Epithelial cell of esophagus (primary cell): ENCODE results near the gene KLHL40.

Experiments
- DNase-seq: peaks from one replicate; pipeline ENCODE4 v3.0.0; 2010; ENCODE audit warnings: low read depth
- H3K4me3 ChIP-seq: 2 replicates; pipeline ENCODE4 v1.5.1; 2011; ENCODE audit warnings: mild to moderate bottlenecking, low read length, control low read depth
- CTCF ChIP-seq: IDR thresholded peaks from 2 replicates; pipeline ENCODE4 v1.5.1; 2011; ENCODE audit warnings: low read depth, mild to moderate bottlenecking, low read length, control low read depth, inconsistent platforms; ENCODE audit not compliant: insufficient read depth; ENCODE audit errors: missing control alignments

Gene KLHL40

DNA sequence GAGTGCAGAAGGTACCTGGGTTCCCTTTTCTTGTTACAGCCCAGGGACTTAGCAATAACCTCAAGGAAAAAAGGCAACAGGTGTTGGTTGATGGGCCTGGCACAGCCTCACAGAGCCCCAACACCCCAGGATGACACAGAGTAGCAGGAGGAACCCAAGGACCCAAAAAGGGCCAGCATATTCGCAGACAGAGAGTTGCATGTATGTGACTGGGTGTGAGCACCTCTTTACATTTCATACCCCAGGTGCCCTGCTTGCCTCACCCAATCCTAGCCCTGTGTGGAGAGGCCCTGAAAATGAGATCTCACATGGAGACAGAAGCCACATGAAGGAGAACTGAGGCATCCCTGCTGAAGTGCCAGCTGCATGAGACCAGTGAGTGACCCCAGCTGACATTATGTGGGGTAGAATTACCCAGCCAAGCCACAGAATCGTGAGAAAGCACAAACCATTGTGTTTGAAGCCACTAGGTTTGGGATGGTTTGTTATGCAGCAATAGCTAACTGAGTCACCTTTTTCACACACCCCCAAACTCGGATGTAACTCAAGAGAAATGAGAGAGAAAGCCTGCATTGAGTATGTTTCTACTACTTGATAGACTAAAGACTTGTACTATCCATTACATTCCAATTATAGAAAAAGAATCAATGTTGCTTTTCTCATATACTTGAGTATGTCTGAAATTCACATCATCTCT lies 43.5 kb downstream of the KLHL40 start:
- no peak for DNase-seq
- TF ChIP-seq CTCF: no peak
- H3K4me3 ChIP-seq: no peak overlapping the region

GRCh38 chr3:42729404-42730145 lies 44.2 kb downstream of the KLHL40 start:
- TF ChIP-seq CTCF: no peak
- no peak for DNase-seq
- H3K4me3 ChIP-seq: no peak overlapping the region

DNA sequence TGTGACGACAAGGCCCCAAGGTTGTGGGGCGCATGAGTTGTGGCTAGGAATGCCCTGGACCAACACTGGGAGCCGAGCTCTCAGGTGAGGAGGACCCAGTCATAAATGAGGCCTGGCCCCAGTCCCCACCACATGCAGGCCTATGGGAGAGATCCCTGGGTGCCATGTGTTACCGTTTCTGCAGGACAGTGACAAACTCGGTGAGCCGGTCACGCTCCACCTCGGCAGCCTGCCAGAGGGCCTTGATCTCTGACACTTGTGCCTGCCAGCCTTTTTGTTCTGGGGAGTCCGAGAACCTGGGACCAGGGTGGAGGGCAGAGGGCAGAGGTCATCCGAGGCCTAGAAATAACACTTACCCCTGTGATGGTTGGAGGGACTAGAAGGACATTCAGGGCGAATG lies 45.0 kb downstream of the KLHL40 start:
- TF ChIP-seq CTCF: no peak
- no peak overlapping the region for H3K4me3 ChIP-seq
- no peak for DNase-seq

GRCh38 chr3:42730706-42731420 lies 45.5 kb downstream of the KLHL40 start:
- no peak for DNase-seq
- H3K4me3 ChIP-seq: no peak overlapping the region
- TF ChIP-seq CTCF: no peak

GRCh38 chr3:42731476-42732195 lies 46.3 kb downstream of the KLHL40 start:
- no peak for DNase-seq
- TF ChIP-seq CTCF: no peak
- H3K4me3 ChIP-seq: no peak overlapping the region

DNA sequence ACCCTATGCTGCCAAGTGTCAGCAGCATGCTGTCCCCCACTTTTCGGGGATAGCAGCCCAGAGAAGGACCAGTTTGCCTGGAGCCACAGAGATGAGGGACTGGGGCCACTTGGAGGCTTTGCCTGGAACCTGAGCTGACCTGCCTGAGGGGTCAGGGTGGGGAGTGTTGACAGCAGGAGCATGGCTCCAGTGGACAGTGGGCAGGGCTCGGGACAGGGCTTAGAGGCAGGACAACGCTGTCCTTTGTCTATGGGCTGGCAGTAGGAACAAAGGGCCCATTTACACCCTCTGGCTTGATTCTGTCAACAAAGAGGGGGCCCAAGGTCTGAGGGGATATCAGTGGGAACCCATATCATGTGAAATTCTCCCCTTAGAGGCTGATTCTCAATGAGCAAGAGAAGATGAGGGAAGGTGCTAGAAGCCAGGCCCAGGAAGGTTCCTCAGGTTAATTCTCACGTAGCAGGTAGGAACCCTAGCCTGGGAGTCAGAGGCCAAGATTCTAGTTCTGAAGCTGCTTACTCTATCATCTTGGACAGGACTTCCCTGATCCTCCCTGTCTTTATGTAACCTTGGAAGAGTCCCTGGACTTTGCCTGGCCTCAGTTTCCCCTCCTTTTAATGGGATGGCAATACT lies 47.0 kb downstream of the KLHL40 start:
- H3K4me3 ChIP-seq: no peak overlapping the region
- DNase-seq: no peak
- TF ChIP-seq CTCF: no peak
